Osteoblast (primary cell): ENCODE results near the gene CD109. TPM values are rescaled to one million over a fixed set of nuclear protein-coding genes. Genes with fewer than 3 reads are reported as not detected.

Source experiments
- DNase-seq: peaks from one replicate; pipeline ENCODE4 v3.0.0; 2011; ENCODE audit warnings: low spot score, mixed read lengths; ENCODE audit not compliant: insufficient read length; ENCODE audit errors: missing footprints
- H2AFZ ChIP-seq: 2 replicates; pipeline ENCODE4 v1.6.0; 2011; ENCODE audit warnings: mild to moderate bottlenecking, low read length
- H3K27ac ChIP-seq: 2 replicates; pipeline ENCODE4 v1.5.1; 2011; ENCODE audit warnings: mild to moderate bottlenecking, low read depth, low read length, moderate library complexity
- H3K27me3 ChIP-seq: 2 replicates; pipeline ENCODE4 v1.6.0; 2012; ENCODE audit warnings: mild to moderate bottlenecking, control low read depth, inconsistent platforms, low read length, moderate library complexity; ENCODE audit not compliant: insufficient read depth
- H3K36me3 ChIP-seq: 2 replicates; pipeline ENCODE4 v1.5.1; 2011; ENCODE audit warnings: mild to moderate bottlenecking, low read length, control low read depth, moderate library complexity; ENCODE audit not compliant: insufficient read depth
- H3K4me1 ChIP-seq: 2 replicates; pipeline ENCODE4 v1.5.1; 2011; ENCODE audit warnings: mild to moderate bottlenecking, low read length, control low read depth, moderate library complexity; ENCODE audit not compliant: insufficient read depth
- H3K4me2 ChIP-seq: 2 replicates; pipeline ENCODE4 v1.6.0; 2011; ENCODE audit warnings: mild to moderate bottlenecking, low read length; ENCODE audit not compliant: insufficient read depth
- H3K4me3 ChIP-seq: fragments of 200-600 bp; sonication (generic); 3 replicates; pipeline ENCODE4 v1.5.1; 2012; ENCODE audit warnings: mild to moderate bottlenecking, low read length, inconsistent platforms; ENCODE audit not compliant: insufficient read depth
- H3K79me2 ChIP-seq: 2 replicates; pipeline ENCODE4 v1.6.0; 2012; ENCODE audit warnings: mild to moderate bottlenecking, low read length, control low read depth, inconsistent platforms; ENCODE audit not compliant: insufficient read depth
- H3K9me3 ChIP-seq: 2 replicates; pipeline ENCODE4 v1.5.1; 2011; ENCODE audit warnings: low read depth, low read length, control low read depth
- H4K20me1 ChIP-seq: 2 replicates; pipeline ENCODE4 v1.6.0; 2012; ENCODE audit warnings: mild to moderate bottlenecking, low read length, control low read depth; ENCODE audit not compliant: insufficient read depth
- total RNA-seq: library from RNA; depleted of rRNA; stranded (reverse); fragments of >200 nt; gene quantifications from 2 replicates; pipeline ENCODE4 v1.2.3, GENCODE V29; 2012
- TF ChIP-seq, protein P1 (sequence below): IDR thresholded peaks from 2 replicates; pipeline ENCODE4 v1.5.1; 2011; ENCODE audit warnings: mild to moderate bottlenecking, low read depth, low read length, moderate library complexity; ENCODE audit errors: extremely low read depth

CD109 gene
- total RNA-seq, 1 donor: 93.4 TPM

GRCh38 chr6:73766040-73766439 lies 70.0 kb downstream of the CD109 start:
- no peaks in the 10 kb centered on the region for H3K79me2 ChIP-seq
- no peak overlapping the region for H2AFZ ChIP-seq
- H3K9me3 ChIP-seq: no peaks in the 10 kb centered on the region
- H3K4me1 ChIP-seq: no peaks in the 10 kb centered on the region
- H4K20me1 ChIP-seq: no peaks in the 10 kb centered on the region
- TF ChIP-seq, protein P1, sequence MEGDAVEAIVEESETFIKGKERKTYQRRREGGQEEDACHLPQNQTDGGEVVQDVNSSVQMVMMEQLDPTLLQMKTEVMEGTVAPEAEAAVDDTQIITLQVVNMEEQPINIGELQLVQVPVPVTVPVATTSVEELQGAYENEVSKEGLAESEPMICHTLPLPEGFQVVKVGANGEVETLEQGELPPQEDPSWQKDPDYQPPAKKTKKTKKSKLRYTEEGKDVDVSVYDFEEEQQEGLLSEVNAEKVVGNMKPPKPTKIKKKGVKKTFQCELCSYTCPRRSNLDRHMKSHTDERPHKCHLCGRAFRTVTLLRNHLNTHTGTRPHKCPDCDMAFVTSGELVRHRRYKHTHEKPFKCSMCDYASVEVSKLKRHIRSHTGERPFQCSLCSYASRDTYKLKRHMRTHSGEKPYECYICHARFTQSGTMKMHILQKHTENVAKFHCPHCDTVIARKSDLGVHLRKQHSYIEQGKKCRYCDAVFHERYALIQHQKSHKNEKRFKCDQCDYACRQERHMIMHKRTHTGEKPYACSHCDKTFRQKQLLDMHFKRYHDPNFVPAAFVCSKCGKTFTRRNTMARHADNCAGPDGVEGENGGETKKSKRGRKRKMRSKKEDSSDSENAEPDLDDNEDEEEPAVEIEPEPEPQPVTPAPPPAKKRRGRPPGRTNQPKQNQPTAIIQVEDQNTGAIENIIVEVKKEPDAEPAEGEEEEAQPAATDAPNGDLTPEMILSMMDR: no peak
- H3K36me3 ChIP-seq: no peaks in the 10 kb centered on the region
- H3K4me3 ChIP-seq: no peak overlapping the region
- no peak overlapping the region for H3K4me2 ChIP-seq
- no peak overlapping the region for H3K27ac ChIP-seq
- DNase-seq: no peak
- no peaks in the 10 kb centered on the region for H3K27me3 ChIP-seq

- Histone ChIP-seq H2AFZ (no peak overlapping the region), H3K9me3 (no peaks in the 10 kb centered on the region), H3K27ac (no peak overlapping the region), H3K4me2 (no peak overlapping the region), H3K79me2 (no peaks in the 10 kb centered on the region), H3K4me1 (no peaks in the 10 kb centered on the region), H3K4me3 (no peak overlapping the region), H4K20me1 (no peaks in the 10 kb centered on the region), H3K36me3 (no peaks in the 10 kb centered on the region), H3K27me3 (no peaks in the 10 kb centered on the region)
- no peak for DNase-seq
- TF ChIP-seq, protein P1: no peak
Observed at GRCh38 chr6:73768558-73768957, 72.6 kb downstream of the CD109 start.

GRCh38 chr6:73769976-73770375 lies 74.0 kb downstream of the CD109 start:
- H3K79me2 ChIP-seq: no peaks in the 10 kb centered on the region
- no peaks in the 10 kb centered on the region for H3K9me3 ChIP-seq
- TF ChIP-seq, protein P1: no peak
- H3K4me2 ChIP-seq: no peak overlapping the region
- H3K27me3 ChIP-seq: no peaks in the 10 kb centered on the region
- peaks cover 10% of the 10 kb centered on the region for H3K4me1 ChIP-seq
- no peak overlapping the region for H3K4me3 ChIP-seq
- no peak overlapping the region for H2AFZ ChIP-seq
- no peaks in the 10 kb centered on the region for H3K36me3 ChIP-seq
- no peak for DNase-seq
- no peaks in the 10 kb centered on the region for H4K20me1 ChIP-seq
- H3K27ac ChIP-seq: no peak overlapping the region

- Histone ChIP-seq H3K4me3 (peak overlapping the region; percentile 4), H3K9me3 (no peaks in the 10 kb centered on the region), H3K36me3 (no peaks in the 10 kb centered on the region), H3K4me2 (peak overlapping the region; percentile 75), H3K27ac (peak overlapping the region; percentile 72), H3K4me1 (peaks cover 10% of the 10 kb centered on the region), H3K79me2 (peaks cover 3% of the 10 kb centered on the region), H2AFZ (peak overlapping the region; percentile 34), H3K27me3 (no peaks in the 10 kb centered on the region), H4K20me1 (no peaks in the 10 kb centered on the region)
- TF ChIP-seq, protein P1: no peak
- DNase-seq: peak; percentile 91
Observed at GRCh38 chr6:73774311-73774774, 78.3 kb downstream of the CD109 start.
